GM23338 (cell line): ENCODE measurements around the gene TOM1L2. TPM values are rescaled to one million over a fixed set of nuclear protein-coding genes. Genes with fewer than 3 reads are reported as not detected.

Experiments used
- ATAC-seq: fragments of 200-7000 bp; cut with Tn5 transposase; 3 replicates; pipeline ENCODE4 v1.9.1; 2020
- DNase-seq: peaks from one replicate; pipeline ENCODE4 v3.0.0-alpha.2; 2015; ENCODE audit warnings: low spot score
- H2AFZ ChIP-seq: fragments of 200-600 bp; sonication (generic); 2 replicates; pipeline ENCODE4 v1.8.0; 2016; ENCODE audit warnings: antibody characterized with exemption, mild to moderate bottlenecking, moderate library complexity
- H3F3A ChIP-seq: fragments of 200-600 bp; sonication (generic); replicated peaks from 2 replicates; pipeline ENCODE4 v1.8.0; 2017; ENCODE audit warnings: antibody characterized with exemption, mixed run types, low read depth
- H3K27ac ChIP-seq: fragments of 200-600 bp; sonication (generic); 2 replicates; pipeline ENCODE4 v1.6.1; 2016; ENCODE audit warnings: low read depth
- H3K27me3 ChIP-seq: fragments of 200-600 bp; sonication (generic); 2 replicates; pipeline ENCODE4 v1.8.0; 2016; ENCODE audit warnings: mild to moderate bottlenecking, mixed run types, moderate library complexity; ENCODE audit not compliant: insufficient read depth
- H3K36me3 ChIP-seq: fragments of 200-600 bp; sonication (generic); 2 replicates; pipeline ENCODE4 v1.8.0; 2016; ENCODE audit warnings: mild to moderate bottlenecking; ENCODE audit not compliant: insufficient read depth
- H3K4me1 ChIP-seq: fragments of 200-600 bp; sonication (generic); 2 replicates; pipeline ENCODE4 v1.8.0; 2016; ENCODE audit warnings: mild to moderate bottlenecking, moderate library complexity; ENCODE audit not compliant: insufficient read depth
- H3K4me2 ChIP-seq: fragments of 200-600 bp; sonication (generic); 2 replicates; pipeline ENCODE4 v1.7.1; 2017; ENCODE audit warnings: mixed run types
- H3K4me3 ChIP-seq: fragments of 200-600 bp; sonication (generic); 2 replicates; pipeline ENCODE4 v1.6.1; 2016; ENCODE audit warnings: mixed run types
- H3K79me2 ChIP-seq: fragments of 200-600 bp; sonication (generic); replicated peaks from 2 replicates; pipeline ENCODE4 v1.8.0; 2017; ENCODE audit warnings: mild to moderate bottlenecking; ENCODE audit not compliant: insufficient read depth
- H3K9me2 ChIP-seq: fragments of 200-600 bp; sonication (generic); 2 replicates; pipeline ENCODE4 v1.8.0; 2017; ENCODE audit not compliant: insufficient read depth
- H4K20me1 ChIP-seq: fragments of 200-600 bp; sonication (generic); replicated peaks from 2 replicates; pipeline ENCODE4 v1.8.0; 2017; ENCODE audit warnings: mild to moderate bottlenecking; ENCODE audit not compliant: insufficient read depth
- H3K27ac Mint-ChIP-seq: 2 replicates; pipeline ENCODE4 v1.8.0; 2020; ENCODE audit warnings: inconsistent platforms, mild to moderate bottlenecking, moderate library complexity, mixed read lengths
- H3K27me3 Mint-ChIP-seq: 3 replicates; pipeline ENCODE4 v1.8.0; 2022; ENCODE audit warnings: low read depth, mild to moderate bottlenecking, moderate library complexity, mixed read lengths, inconsistent platforms; ENCODE audit not compliant: insufficient read depth, poor library complexity
- H3K36me3 Mint-ChIP-seq: 3 replicates; pipeline ENCODE4 v1.8.0; 2021; ENCODE audit warnings: low read depth, mild to moderate bottlenecking, inconsistent platforms, moderate library complexity, mixed read lengths
- H3K4me1 Mint-ChIP-seq: 3 replicates; pipeline ENCODE4 v1.8.0; 2020; ENCODE audit warnings: mild to moderate bottlenecking, inconsistent platforms, mixed read lengths
- H3K4me3 Mint-ChIP-seq: 3 replicates; pipeline ENCODE4 v1.8.0; 2021; ENCODE audit warnings: moderate library complexity, mild to moderate bottlenecking, inconsistent platforms, mixed read lengths
- H3K9me3 Mint-ChIP-seq: 3 replicates; pipeline ENCODE4 v1.8.0; 2020; ENCODE audit warnings: moderate library complexity, mild to moderate bottlenecking, inconsistent platforms, mixed read lengths
- CTCF ChIP-seq, 2 experiments: fragments of 200-600 bp in 1 of 2; sonication (generic) in 1 of 2; conservative IDR thresholded peaks; 2 replicates each; pipeline versions ENCODE4 v1.5.1 to v1.6.1; 2016 to 2017; ENCODE audit warnings: antibody characterized with exemption in 2 of 2, low read depth in 2 of 2, mild to moderate bottlenecking in 2 of 2, moderate library complexity in 1 of 2
- ETS1 ChIP-seq: IDR thresholded peaks from 2 replicates; pipeline ENCODE4 v1.6.1; 2016; ENCODE audit warnings: antibody characterized with exemption
- EZH2 ChIP-seq: fragments of 200-600 bp; sonication (generic); IDR thresholded peaks from one replicate; pipeline ENCODE4 v1.8.0; 2017; ENCODE audit warnings: antibody characterized with exemption, mild to moderate bottlenecking, low read depth; ENCODE audit not compliant: unreplicated experiment
- JUNB ChIP-seq: IDR thresholded peaks from one replicate; pipeline ENCODE4 v1.6.1; 2016; ENCODE audit warnings: antibody characterized with exemption; ENCODE audit not compliant: unreplicated experiment
- NANOG ChIP-seq: IDR thresholded peaks from 2 replicates; pipeline ENCODE4 v1.6.1; 2016; ENCODE audit warnings: antibody characterized with exemption, borderline replicate concordance
- POLR2AphosphoS5 ChIP-seq: IDR thresholded peaks from 2 replicates; pipeline ENCODE4 v1.6.1; 2016; ENCODE audit warnings: antibody characterized with exemption, low read depth
- REST ChIP-seq: IDR thresholded peaks from one replicate; pipeline ENCODE4 v1.6.1; 2018; ENCODE audit warnings: antibody characterized with exemption; ENCODE audit not compliant: unreplicated experiment
- polyA plus RNA-seq: library from polyadenylated mRNA; unstranded; fragments of >200 nt; fragmentation: Nextera tagmentation; extraction: Ambion mirVana; gene quantifications from 2 replicates; pipeline ENCODE4 v1.2.1, GENCODE V29; 2016
- total RNA-seq: library from RNA; depleted of rRNA; stranded (reverse); fragments of >200 nt; shearing (Covaris generic); gene quantifications from 2 replicates; pipeline ENCODE4 v1.2.3, GENCODE V29; 2014

The TOM1L2 gene
- total and polyA plus RNA-seq, 2 experiments from 2014 or later = 3.3 TPM

GRCh38 chr17:17806035-17806434 is 166.2 kb downstream of the TOM1L2 start:
- Histone ChIP-seq H3K9me2 (no peaks in the 10 kb centered on the region), H3K27ac (no peak overlapping the region), H2AFZ (no peak overlapping the region), H3K4me1 (peaks cover 8% of the 10 kb centered on the region; the same call in 1 of the 2 replicates), H3K4me3 (no peak overlapping the region), H3K36me3 (no peaks in the 10 kb centered on the region), H4K20me1 (no peaks in the 10 kb centered on the region; the same call in 1 of the 2 replicates), H3F3A (0 out of 2 replicates have a peak, but pooled peaks cover 3% of the 10 kb centered on the region), H3K79me2 (no peaks in the 10 kb centered on the region), H3K27me3 (peaks cover 26% of the 10 kb centered on the region), H3K4me2 (no peak overlapping the region)
- no peak for ATAC-seq
- no peak overlapping the region for H3K27ac Mint-ChIP-seq
- TF ChIP-seq ETS1 (no peak), NANOG (no peak), REST (no peak), POLR2AphosphoS5 (no peak), JUNB (no peak), EZH2 (no peak)
- DNase-seq = no peak
- no peaks in the 10 kb centered on the region for H3K36me3 Mint-ChIP-seq
- H3K9me3 Mint-ChIP-seq = no peaks in the 10 kb centered on the region; the same call in 2 of the 3 replicates
- peaks cover 8% of the 10 kb centered on the region; the same call in 2 of the 3 replicates for H3K4me1 Mint-ChIP-seq
- no peak overlapping the region for H3K4me3 Mint-ChIP-seq
- peaks cover 29% of the 10 kb centered on the region for H3K27me3 Mint-ChIP-seq

GRCh38 chr17:17805575-17805974 is 166.6 kb downstream of the TOM1L2 start:
- peaks cover 3% of the 10 kb centered on the region; the same call in 2 of the 3 replicates for H3K4me1 Mint-ChIP-seq
- DNase-seq = no peak
- no peaks in the 10 kb centered on the region; the same call in 2 of the 3 replicates for H3K9me3 Mint-ChIP-seq
- Histone ChIP-seq H4K20me1 (no peaks in the 10 kb centered on the region; the same call in 1 of the 2 replicates), H3K27me3 (peaks cover 22% of the 10 kb centered on the region), H3K9me2 (no peaks in the 10 kb centered on the region), H3K4me1 (0 out of 2 replicates have a peak, but pooled peaks cover 6% of the 10 kb centered on the region), H3K27ac (no peak overlapping the region), H3K79me2 (no peaks in the 10 kb centered on the region), H3F3A (0 out of 2 replicates have a peak, but pooled peaks cover 3% of the 10 kb centered on the region), H3K4me3 (no peak overlapping the region), H2AFZ (no peak overlapping the region), H3K4me2 (no peak overlapping the region), H3K36me3 (no peaks in the 10 kb centered on the region)
- H3K27me3 Mint-ChIP-seq = peaks cover 24% of the 10 kb centered on the region
- H3K4me3 Mint-ChIP-seq = no peak overlapping the region
- ATAC-seq = no peak
- H3K36me3 Mint-ChIP-seq = no peaks in the 10 kb centered on the region
- H3K27ac Mint-ChIP-seq = no peak overlapping the region
- TF ChIP-seq CTCF (conservative IDR thresholded peaks at IDR 0.05; ENCODE audit: low read depth in 2 of 2) (no peak), JUNB (no peak)
